Activated T-helper 9 cell treated with anti-CD3 and anti-CD28 coated beads, Interleukin-2, amount 50 U/mL, for 16 hours (primary cell): Measurements from ENCODE around the gene PDZD2.

ENCODE experiments used
- DNase-seq: peaks from one replicate; pipeline ENCODE4 v3.0.0-alpha.2; 2020; ENCODE audit warnings: low read depth

The PDZD2 gene

DNA sequence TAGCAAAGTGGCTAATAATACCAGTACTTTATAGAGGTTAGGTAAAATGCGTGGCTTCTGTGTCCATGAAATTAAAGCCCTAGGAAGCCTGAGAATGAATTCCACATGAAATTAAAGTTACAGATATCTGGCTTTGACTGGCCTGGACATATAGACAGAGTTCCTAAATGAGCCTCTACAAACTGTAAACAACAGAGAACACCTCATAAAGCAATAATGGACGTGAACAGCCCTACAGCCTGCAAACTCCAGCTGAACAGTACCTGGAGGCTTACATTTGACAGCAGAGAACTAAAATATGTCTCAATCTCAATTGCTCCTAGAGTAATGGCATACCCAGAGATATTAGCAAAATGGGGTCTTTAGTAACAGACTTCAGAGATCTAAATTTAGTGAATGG, 506.4 kb downstream of the PDZD2 start:
- no peak for DNase-seq

DNA sequence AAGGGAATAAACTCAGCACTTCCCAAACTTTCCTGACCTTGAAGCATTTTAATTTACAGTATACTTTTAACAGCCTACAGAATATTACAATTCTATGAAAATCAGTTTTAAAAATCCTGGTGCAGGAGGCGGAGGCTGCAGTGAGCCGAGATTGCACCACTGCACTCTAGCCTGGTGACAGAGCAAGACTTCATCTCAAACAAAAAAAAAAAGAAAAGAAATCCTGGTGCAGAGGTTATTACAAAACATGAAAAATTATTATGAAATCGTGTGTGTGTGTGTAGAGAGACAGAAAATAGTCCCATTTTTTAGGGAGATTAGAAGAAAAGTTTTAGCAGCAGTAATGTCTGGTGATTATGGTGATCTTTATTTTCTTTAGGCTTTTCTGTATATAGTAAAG, 508.3 kb downstream of the PDZD2 start:
- DNase-seq: no peak

DNA sequence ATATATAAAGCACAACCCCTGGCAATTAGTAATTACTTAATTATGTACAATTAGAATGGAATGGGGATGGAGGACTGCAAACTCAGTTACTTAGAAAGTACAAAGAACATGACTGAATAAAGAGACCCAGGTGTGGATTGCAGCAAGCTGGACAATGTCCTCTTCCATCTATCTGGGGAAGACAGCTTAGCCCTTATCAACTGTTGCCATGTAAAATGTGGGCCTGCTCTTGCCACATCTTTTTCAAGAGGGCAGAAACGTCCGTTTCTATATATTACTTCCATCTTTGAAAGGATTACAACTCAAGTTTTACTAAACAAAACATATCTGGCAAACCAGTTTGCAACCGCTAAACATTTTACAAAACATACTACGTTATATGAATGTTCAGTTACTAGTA, 509.0 kb downstream of the PDZD2 start:
- DNase-seq: no peak

DNA sequence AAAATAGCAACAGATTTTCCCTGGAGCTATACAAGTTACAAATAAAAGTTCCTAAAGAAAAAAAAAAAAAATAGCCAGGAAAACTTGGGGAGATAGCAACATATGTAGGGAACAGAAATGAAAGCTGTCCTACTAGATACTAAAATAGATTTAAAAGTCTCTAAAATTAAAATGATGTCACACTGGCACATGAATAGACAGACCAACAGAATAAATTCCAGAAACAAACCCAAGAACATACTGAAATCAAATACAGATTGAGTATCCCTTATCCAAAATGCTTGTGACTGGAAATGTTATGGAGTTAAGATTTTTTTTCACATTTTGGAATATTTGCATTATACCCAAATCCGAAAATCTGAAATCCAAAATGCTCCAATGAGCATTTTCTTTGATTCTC, 511.4 kb downstream of the PDZD2 start:
- no peak for DNase-seq

DNA sequence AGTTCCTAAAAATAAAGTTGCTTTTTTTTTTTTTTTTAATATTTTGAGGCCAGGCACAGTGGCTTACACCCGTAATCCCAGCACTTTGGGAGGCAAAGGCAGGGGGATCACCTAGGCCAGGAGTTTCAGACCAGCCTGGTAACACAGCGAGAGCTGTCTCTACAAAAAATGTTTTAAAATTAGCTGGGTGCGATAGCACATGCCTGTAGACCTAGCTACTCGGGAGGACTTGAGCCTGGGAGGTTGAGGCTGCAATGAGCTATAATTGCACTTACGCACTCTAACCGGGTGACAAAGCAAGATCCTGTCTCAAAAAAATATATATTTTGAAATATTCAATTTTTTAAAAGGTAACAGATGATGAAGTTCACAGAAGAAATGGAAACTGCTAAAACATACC, 512.3 kb downstream of the PDZD2 start:
- no peak for DNase-seq

DNA sequence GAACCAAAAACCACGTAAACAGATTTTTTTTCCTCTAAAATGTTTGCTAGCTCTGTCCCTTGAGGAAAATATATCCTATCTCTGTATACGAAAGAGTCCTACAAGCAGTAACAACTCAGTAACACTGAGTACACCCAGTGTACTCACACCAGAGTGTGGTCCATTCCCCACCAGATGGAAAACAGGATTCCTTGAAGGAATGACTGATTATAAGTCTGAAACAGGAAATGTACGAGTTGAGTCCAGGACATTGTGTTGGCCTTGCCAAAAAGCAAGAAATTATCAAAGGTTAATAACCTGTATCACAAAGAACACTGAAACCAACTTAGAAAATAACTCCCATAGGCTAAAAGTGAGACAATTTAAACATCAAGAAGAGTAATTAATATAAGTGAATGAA, 514.8 kb downstream of the PDZD2 start:
- DNase-seq: no peak

DNA sequence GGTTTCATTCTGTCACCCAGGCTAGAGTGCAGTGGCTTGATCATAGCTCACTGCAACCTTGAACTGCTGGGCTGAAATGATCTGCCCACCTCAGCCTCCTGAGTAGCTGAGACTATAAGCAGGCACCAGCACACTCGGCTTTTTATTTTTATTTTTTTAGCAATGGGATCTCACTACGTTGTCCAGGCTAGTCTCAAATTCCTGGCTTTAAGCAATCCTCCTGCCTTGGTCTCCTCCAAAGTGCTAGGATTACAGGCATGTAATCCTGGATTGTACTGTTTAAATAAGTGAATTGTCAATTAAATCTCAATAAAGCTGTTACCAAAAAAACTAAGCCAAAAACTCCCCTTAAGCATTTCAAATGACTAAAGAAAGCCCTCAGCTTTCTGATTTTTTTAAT, 516.3 kb downstream of the PDZD2 start:
- DNase-seq: no peak

DNA sequence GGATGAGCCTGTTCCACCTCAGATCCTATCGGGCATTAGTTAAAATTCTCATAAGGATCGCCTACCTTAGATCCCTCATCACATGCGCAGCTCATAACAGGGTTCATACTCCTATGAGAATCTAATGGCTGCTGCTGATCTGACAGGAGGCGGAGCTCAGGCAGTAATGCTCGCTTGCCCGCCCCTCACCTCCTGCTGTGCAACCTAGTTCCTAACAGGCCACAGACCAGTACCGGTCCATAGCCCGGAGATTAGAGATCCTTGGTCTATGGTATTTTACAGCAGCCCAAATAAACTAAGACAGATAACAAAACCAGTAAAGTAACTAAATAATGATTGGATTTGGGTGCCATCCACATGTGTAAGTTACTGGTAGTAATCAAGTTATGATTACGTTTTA, 517.7 kb downstream of the PDZD2 start:
- no peak for DNase-seq

DNA sequence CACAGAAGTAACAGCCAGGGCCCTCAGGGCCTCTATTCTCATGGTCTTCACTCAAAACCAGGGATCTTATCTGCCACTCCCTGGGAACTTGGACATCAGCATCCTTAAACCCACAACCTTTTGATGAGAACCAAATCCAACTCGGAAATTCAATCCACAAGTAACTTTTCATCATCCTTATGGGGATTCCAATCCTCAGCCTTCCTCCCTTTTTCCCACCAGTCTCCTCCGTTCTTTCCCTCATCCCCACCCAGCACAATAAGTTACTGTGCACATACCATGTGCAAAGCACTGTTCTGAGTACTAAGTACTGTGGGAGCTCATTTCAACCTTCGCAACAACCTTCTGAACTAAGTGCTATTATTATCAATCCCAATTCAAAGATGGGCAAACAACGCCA, 518.1 kb downstream of the PDZD2 start:
- no peak for DNase-seq

DNA sequence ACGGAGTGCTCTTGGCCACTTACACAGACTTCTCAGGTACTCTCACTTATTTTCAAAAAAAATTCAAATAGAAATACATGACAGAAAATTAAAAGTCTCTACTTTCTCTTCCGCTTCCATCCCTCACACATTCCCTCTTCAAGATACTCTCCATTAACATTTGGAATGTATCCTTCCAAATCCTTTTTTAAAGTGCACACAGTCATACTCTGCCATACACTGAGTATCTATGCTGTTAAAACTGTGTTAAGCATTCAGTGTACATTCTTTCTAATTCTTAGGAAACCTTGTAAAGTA, 519.7 kb downstream of the PDZD2 start:
- no peak for DNase-seq

DNA sequence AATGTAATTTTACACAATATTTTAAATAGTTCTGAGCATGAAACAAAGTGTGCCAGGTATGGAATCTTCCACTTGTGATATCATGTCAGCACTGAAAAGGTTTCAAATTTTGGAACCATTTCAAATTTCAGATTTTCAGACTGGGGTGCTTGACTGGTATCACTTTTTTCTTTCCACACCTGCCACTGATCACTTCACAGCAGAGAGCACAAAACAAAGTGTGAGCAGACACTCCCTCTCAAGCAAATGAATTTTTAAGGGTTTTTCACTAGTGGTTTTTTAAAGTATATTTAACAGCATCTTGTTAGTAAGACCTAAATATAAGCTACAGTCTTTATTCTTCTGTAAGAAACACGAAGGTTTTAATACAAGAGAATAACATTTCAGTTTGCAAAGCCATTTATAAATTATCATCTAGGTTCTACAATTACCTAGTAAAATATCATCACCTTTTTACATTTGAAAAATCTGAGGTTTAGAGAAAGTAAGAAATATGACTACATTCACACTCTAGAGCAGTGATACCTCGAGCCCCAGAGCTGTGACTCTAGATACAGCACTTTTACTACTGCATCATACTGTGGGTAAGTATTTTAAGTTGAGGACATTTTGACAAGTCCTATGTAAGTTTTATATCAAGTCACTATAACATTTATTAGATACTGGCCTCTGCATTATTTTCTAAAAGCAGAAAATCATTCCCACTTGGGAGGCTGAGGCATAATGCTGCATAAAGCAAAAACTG, 520.6 kb downstream of the PDZD2 start:
- no peak for DNase-seq

DNA sequence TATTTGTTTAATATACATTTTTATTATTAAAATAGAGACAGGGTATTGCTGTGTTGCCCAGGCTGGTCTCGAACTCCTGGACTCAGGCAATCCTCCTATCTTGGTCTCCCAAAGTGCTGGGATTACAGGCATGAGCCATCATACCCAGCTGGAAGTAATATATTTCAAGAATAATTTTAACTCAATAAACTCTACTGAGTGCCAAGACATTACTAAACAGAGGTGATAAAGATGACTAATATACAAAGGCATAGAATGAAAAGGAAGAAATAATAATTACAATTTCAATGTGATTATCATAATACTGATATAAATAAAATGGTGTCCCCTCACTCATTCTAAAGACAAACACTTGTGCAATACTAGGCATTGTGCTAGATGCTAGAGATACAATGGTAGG, 521.3 kb downstream of the PDZD2 start:
- DNase-seq: no peak
